Activated CD4-positive, alpha-beta T cell treated with anti-CD3 and anti-CD28 coated beads for 4 hours (primary cell): Measurements from ENCODE around the gene SH2D3A.
"Not testable (repeated sequence)": the region's sequence is repeated elsewhere in the genome, so short reads cannot be mapped to it uniquely, and the experiment has no call there.

Experiments
- DNase-seq, 2 donors: peaks; one replicate each; pipeline ENCODE4 v3.0.0-alpha.2; 2020

The SH2D3A gene

DNA sequence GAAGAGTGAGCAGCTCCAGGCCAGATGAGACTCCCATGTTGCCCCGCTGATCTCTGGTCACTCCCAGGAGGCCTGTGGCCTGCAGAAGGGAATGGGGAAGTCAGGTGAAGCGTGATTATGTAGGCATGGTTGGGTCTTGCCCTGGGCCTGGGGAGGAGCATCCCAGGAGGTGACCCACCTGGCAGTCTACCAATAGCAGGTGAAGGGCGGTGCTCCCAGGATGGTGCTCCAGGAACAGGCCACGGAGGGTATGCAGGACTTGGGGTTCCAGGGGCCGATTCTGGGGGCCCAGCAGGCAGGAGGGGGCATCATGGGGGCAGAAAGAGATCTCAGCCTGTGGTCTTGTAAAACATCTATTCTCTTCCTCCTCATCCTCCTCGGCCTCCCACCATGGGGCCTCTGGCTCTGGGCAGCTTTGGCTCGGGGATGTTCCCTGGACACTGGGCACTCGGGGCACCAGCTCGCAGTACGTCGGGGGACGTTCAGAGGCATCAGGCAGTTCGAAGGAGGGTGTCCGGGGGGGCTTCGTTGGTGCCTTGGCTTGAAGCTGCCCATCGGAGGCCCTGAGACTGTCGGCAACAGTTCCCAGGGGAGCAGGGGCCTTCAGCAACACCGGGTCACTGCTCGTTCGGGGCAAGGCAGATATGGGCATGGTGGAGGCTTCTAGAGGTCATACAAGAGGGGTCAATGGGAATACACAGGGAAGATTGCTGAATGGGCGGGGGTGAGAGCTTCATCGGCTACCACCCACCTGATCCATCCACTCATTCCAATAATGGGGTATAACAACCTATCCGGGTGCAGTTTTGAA, 12.4 kb downstream of the SH2D3A start:
- DNase-seq, result no peak

DNA sequence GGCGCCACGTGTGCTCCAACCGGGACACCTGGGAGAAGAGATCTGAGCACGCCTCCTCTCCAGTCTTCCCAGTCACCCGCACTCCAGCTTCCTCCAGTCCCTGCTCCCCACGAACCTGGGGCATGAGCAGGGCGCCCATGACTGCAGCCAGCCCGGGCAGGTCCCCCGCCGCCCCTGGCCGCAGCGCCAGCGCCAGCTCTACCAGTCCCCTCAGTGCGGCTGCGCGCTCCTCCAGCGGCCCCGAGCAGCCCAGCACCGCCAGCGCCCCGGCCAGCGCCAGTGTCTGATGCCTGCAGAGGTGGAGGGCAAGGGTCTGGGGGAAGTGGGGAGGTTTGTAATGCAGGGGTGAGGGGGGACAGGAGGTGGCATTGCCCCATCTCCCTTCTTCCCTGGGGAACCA, 13.1 kb downstream of the SH2D3A start:
- DNase-seq, result no peak

- DNase-seq, result peak; percentile 72 to 84
Observed at GRCh38 chr19:6753178-6754031, 13.8 kb downstream of the SH2D3A start.

DNA sequence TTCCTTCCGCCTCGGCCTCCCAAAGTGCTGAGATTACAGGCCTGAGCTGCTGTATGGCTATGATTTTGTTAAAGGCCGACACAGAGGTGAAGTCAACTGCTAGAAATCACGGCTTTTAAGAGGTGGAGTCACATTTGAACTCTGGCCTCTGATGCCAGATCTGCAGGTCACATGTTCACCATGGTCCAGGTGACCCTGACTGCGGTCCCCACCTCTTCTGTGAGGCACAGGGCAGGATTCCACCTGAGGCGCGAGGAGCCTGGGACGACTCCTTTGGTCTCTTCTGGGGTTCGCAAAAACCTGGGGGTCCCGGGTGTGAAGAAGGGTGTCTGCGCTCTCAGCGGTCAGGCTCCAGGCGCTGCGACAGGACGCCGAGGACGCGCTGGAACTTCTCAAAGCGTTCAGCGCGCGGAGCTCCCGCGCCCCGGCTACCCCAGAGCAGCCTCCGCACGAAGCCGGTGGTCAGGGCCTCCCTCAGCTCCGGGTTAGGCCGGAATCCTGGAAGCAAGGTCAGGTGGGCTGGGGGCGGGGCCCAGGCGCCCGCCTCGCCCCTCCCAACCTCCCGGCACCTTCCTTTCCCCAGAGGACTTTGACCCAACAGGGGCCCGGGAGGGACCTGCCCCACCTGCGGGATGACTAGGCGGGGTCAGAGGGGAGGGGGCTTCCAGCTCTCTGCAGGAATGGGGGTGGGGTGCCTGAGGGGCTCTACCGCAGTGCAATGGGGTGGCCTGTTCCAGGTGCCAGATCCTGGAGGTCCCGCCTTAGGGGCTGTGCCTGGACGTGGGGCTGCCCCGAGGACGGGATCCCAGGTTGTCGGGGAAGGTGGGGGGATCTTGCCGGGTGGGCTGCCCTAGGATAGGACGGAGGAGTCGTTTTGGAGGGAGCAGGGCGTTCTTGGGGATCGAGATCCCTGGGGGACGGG, 14.7 kb downstream of the SH2D3A start:
- DNase-seq, result no peak

DNA sequence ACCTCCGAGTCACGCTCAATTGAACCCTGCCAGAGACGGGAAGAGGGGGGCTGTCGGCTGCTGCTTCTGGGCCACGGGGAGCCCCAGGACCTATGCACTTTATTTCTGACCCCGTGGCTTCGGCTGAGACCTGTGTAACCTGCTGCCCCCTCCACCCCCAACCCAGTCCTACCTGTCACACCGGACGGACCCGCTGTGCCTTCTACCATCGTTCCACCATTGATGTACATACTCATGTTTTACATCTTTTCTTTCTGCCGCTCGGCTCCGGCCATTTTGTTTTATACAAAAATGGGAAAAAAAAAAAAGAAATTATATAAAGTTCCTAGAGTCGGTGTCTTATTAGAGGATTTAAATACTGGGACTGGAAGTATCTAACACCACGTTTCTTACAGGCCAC, 16.0 kb downstream of the SH2D3A start:
- DNase-seq, result no peak

GRCh38 chr19:6750062-6750461, 17.2 kb downstream of the SH2D3A start:
- DNase-seq, result no peak

GRCh38 chr19:6748543-6748942, 18.7 kb downstream of the SH2D3A start:
- not testable (repeated sequence) for DNase-seq

DNA sequence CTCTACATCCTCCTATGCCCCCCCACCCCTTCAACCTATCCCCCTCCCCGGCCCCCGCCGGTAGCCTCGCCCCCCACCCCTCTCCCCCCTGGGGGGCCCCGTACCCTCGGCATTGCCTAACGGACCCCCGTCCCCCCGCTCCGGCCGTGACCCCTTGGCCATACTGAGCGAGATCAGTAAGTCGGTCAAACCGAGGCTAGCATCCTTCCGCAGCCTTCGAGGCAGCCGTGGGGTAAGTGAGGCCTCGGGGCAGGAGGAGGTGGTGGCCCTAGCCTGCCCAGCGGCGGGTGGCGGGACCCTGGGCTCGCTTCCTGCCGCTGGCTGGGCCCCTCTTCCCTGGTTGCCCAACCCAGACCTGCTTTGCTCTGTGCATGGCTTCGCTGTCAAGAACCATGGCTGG, 21.3 kb downstream of the SH2D3A start:
- DNase-seq, result no peak

- DNase-seq, result no peak
Observed at GRCh38 chr19:6744381-6745301, 22.6 kb downstream of the SH2D3A start.

- no peak for DNase-seq
Observed at GRCh38 chr19:6743714-6744380, 23.4 kb downstream of the SH2D3A start.

DNA sequence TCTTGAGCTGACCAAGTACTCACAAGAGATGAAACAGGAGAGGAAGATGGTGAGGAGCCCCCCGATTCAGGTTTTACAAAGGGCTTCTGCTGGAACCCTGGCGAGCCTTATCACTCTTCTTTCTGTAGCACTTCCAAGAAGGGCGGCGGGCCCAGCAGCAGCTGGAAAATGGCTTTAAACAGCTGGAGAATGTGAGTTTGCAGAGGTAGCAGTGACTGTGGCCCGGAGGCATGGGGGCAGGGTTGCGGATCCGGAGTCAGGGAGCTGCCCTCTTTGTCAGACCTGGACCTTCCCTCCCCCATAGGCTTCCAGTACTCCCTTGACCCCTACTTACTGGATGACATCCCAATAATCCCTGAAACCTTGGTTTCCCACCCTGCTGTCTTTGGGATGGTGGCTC, 24.2 kb downstream of the SH2D3A start:
- no peak for DNase-seq

DNA sequence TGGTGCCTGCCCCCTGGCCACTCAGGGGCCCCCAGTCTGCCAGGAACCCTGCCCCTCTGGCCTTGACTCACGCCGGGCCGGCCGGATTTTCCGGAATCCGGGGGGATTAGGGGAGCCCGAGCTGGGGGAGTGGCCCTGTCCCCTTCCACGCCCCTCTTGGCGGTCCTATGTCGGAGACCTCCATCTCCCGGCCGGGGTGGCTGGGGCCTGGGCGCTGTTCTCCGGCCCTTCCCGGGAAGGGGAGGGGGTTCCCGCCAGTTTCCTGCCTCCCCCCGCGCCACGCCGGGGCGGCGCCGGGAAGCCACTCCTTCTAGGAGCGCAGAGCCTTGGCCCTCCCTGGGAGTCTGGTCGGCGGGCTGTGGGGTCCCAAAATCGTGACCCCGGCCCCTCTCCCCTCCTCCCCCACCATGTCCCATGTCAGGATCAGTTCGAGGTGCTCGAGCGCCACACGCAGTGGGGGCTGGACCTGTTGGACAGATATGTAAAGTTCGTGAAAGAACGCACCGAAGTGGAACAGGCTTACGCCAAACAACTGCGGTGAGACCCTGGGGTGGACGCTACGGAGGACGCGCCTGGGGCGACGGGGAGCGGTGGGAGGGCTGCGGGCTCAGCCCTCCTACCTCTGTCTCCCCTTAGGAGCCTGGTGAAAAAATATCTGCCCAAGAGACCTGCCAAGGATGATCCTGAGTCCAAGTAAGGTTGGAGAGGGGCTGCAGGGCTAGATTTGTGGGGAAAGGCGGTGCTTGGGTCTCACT, 26.5 kb downstream of the SH2D3A start:
- no peak for DNase-seq

DNA sequence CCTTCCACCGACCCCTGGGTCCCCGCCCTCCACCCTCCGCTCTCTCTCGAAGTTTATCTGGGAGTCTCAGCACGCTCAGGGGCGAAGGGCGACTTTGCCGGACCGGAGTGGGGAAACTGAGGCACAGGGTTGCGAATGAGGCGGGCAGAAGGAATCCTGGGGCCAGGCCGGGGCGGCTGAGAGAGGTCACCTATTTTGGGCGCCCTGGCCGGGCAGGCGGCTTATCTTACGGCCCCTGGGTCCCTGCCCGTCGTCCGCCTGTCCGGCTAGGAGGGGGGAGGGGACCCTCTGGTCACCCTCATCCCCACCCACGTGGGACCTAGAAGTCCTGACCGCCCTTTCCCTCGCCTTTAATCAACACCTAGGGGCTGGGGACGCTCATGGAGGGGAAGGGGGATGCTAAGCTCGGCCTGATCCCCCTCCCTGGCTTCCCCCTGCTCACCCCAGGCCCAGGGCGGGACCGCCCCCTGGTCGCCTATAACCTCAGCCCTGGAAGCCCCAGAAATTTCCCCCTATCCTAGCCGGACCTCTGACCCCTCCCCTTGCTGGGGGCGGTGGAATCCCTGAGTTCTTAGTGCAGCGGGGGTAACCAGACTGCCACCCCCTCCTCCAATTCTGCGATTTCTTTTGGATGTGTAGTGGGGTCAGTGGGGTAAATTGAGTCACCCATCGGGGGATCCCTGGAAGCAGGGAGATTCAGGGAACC, 27.2 kb downstream of the SH2D3A start:
- DNase-seq, result peak; percentile 14 to 16

DNA sequence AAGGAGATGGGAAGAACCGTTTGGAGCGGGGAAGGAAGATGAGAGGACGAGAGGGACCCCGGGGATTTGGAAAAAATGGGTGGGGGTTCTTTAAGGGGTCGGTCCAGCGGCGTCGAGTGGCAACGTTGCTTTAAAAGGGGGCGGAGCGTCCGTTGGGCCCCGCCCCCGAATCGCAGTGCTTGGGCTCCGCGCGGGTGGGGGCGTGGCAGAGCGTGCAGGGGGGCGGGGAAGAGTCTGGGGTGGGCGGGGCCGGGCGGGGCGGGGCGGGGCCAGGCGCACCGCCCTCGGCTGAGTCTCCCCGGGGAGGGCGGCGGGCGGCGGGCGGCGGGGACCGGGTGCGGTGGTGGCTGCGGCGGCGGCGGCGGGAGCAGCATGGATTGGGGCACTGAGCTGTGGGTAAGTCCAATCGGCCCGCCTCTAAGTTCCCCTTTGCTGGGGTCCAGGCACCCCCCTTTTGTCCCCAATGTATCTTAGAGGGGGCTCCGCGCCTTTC, 27.8 kb downstream of the SH2D3A start, which contains the start of gene TRIP10:
Gene TRIP10 (plus strand): TSS at position 291 of the 493 bp plus-strand sequence. CDS start 82 bp downstream, at position 373.
- peak; percentile 76 to 82 for DNase-seq

DNA sequence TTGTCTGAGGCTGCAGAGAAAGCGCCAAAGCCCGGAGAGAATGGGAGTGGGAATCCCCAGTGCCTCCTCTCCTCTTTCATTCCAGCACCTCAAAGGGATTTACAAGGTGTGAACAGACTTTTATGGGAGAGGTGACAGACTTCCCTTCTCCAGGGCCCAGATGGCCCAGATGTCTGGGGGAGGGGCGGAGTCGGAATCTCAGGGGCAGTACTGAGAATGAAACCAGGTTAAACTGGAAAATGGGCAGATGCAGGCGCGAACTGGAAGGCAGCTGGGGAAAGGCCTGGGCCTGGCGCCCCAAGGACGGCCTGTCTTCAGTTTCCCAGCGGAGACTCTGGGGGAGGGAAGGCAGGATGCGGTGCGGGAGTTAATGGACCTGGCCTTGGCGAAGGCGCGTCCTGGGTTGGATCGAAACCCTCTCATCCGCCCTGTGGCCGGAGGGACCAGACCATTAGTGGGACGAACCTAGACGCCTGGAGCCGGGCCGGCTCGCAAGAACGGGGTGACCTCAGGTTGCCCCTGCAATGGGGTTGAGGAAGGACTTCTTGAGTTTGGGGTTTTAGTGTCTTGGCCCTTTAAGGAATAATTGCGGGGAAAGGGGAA, 28.3 kb downstream of the SH2D3A start:
- DNase-seq, result peak in 1 of 2 donors; percentile 42

- DNase-seq, result peak; percentile 77 to 79
Observed at GRCh38 chr19:6737873-6738786, 29.1 kb downstream of the SH2D3A start.

DNA sequence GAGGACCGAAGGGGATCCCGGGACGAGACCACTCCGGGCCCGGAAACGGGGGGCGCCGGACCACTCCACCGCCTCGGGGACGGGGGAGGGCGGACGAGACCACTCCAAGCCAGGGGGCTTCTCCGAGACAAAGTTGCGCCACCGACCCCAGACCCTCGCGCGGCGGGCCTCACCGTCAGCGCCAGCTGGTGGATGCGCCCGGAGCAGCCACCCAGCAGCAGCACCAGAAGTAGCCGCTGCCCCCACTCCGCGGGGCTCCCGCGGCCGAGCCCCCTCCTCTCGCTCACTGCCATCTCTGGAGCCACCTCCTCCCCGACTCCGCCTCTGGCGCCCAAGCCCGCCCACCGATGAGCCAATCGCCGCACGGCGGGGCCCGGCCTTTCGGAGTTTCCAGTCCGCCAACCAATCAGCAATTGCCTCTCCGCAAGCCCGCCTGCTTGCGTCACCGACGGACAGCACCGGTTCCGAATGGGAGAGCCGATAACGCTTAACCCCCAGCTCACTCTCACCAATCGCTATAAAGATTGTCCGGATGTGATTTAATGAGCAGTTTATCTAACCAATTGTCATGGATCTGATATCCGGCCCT, 29.9 kb downstream of the SH2D3A start, which contains the start of gene GPR108:
Gene GPR108 (minus strand): TSS at position 297 of the 589 bp plus-strand sequence. CDS start 4 bp downstream, at position 293.
- peak; percentile 98 to 99 for DNase-seq
